SW 1271 (cell line): ENCODE results near the gene OPHN1.

ENCODE experiments used
- DNase-seq, 2 experiments: peaks; one replicate each; lab custom pipeline; 2025; lab: John Stamatoyannopoulos, UW

Gene OPHN1, protein sequence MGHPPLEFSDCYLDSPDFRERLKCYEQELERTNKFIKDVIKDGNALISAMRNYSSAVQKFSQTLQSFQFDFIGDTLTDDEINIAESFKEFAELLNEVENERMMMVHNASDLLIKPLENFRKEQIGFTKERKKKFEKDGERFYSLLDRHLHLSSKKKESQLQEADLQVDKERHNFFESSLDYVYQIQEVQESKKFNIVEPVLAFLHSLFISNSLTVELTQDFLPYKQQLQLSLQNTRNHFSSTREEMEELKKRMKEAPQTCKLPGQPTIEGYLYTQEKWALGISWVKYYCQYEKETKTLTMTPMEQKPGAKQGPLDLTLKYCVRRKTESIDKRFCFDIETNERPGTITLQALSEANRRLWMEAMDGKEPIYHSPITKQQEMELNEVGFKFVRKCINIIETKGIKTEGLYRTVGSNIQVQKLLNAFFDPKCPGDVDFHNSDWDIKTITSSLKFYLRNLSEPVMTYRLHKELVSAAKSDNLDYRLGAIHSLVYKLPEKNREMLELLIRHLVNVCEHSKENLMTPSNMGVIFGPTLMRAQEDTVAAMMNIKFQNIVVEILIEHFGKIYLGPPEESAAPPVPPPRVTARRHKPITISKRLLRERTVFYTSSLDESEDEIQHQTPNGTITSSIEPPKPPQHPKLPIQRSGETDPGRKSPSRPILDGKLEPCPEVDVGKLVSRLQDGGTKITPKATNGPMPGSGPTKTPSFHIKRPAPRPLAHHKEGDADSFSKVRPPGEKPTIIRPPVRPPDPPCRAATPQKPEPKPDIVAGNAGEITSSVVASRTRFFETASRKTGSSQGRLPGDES

DNA sequence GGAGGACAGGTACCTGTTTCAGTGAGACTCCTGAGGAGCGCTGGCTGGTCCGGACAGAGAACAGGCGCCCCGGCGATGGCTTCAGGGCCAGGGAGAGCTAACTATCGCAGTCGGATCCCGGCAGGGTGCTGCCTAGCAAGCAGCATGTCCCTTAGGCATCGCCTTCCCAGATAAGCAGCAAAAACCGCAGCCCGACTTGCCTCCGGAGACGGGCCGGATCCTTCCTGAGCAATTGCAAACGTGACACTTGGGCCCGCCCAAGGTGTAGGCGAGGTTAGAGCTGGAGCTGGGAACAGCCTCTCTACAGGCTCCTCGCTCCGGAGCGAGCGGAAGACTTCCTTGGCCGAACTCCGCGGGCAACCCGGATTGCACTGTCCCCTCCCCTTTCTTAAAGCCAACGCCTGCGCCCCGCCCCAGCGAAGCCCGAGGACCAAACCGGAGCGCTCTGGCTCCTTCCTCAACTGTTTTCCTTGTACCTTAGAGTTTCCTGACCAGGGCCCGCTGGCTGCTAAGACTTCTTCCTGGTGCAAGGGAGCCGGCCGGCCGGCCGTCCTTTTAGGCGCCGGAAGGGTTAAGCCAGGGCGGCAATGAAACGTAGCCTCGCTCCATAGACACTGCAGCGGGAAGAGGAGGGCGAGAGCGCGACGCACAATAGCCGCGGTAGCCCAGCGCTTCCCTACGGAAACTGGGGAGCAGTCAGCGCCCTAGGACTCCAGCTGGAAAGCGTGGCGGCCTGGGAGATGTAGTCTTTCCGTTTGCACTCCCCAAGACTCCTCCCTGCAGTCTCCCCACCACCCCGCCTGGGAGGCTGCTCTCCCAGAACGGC is at the start of gene OPHN1:
TSS of gene OPHN1 (minus strand) at position 341 of the 826 bp plus-strand sequence. CDS start 475 bp downstream, outside the sequence.
- peak; percentile 49 to 77 for DNase-seq

DNA sequence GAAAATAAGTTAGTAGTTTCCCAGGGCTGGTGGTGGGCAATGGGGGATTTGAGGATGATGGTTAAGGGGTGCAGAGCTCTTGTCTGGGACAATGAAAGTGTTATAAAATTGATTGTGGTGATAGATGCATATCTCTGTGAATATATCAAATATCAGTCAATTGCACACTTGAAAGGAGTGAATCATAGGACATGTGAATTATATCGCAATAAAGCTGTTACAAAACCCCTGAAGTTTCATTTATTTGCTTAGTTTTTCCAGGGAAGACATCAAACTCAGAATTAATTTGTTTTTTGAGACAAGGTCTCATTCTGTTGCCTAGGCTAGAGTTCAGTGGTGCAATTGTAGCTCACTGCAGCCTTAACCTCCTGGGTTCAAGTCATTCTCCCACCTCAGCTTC is 47.7 kb upstream of the OPHN1 start:
- no peak for DNase-seq

DNA sequence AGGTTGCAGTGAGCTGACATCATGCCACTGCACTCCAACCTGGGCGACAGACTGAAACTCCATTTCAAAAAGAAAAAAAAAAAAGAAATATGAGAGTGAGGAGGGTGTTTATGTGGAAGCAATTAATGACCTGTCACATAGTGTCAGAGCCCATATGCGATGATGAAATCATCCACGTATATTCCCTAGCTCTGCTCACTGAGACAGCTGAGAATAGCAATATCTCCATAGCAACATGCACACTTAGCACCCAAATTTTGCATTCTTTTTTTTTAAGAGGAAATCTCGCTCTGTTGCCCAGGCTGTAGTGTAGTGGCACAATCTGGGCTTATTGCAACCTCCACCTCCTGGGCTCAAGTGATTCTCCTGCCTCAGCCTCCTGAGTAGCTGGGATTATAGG is 31.5 kb upstream of the OPHN1 start:
- DNase-seq, result no peak

DNA sequence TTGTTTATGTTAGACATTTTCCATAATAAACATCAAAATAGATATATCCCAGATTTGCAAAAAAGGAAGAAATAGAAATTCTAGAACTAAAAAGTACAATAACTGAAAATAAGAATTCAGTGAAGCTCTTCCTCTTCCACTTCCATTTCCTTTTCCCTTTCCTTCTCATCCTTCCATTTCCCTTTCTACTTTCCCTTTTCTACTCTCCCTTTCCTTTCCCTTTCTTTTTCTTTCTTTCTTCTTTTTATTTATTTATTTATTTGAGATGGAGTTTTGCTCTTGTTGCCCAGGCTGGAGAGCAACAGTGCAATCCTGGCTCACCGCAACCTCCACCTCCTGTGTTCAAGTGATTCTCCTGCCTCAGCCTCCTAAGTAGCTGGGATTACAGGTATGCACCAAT is 30.6 kb upstream of the OPHN1 start:
- DNase-seq, result no peak

DNA sequence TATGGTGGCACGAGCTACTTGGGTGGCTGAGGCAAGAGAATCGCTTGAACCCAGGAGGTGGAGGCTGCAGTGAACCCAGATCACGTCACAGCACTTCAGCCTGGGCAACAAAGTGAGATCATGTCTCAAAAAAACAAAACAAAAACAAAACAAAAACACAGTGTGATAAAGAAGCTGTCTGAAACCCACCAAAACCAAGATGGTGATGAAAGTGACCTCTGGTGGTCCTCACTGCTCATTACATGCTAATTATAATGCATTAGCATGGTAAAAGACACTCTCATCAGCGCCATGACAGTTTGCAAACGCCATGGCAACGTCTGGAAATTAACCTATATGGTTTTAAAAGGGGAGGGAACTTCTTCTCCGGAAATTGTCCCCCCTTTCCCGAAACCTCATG is 29.4 kb upstream of the OPHN1 start:
- peak in 1 of 2 experiments; percentile 15 for DNase-seq

DNA sequence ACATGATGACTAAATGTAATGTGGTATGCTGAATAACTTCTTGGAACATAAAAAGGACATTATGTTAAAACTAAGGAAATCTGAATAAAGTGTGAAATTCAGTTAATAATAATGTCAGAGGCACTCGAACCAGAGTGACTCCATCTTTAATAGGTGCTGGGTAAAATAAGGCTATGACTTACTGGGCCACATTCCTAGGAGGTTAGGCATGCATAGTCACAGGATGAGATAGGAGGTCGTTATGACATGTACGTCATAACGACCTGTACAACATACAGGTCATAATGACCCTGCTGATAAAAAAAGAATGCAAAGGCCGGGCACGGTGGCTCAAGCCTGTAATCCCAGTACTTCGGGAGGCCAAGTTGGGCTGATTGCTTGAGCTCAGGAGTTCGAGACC is 28.9 kb upstream of the OPHN1 start:
- DNase-seq, result no peak

DNA sequence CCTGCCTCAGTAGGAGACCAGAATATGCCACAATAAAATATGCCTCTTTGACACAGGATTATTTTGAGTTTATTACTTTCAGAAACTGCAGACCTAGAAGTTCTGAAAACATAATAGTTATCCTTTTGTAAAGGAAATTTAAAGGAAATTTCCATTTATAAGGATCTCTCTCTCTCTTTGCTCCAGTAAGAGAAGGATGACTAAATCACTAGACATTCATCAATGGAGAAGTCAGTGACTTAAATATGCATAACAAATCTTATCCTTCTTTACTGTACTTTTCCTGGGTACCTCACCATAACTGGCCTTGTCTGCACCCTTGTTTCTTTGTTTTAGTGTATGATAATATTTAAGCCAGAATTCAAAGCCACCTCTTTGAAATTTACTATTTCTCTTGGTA is 28.3 kb upstream of the OPHN1 start:
- no peak for DNase-seq

DNA sequence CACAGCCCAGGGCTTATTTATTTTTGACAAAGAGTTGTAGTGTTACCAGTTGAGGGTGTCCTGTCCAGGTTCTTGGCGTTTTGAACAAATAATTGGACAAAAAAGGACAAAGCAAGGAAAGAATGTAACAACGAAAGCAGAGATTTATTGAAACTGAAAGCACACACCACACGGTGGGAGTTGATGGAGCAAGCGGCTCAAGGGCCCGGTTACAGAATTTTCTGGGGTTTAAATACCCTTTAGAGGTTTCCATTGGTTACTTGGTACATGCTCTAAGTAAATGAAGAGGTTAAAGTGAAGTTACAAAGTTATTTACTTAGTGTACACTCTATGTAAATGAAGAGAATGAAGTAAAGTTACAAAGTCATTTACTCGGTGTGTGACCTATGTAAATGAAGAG is 27.8 kb upstream of the OPHN1 start:
- no peak for DNase-seq

DNA sequence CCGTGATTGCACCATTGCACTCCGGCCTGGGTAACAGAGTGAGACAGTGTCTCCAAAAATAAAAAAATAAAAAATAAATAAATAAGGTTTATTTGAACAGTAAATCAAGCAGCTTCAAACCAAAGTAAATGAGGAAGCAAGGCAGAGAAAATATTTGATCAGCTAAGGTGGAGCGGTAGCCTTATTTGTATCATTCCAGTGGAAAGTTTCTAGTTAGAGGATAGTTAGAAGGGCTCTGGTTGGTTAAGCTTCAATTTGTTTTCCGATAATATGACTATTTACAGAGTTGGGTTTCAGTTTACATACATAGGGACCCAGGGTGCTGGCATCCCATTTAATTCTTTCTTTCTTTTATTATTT is 21.8 kb upstream of the OPHN1 start:
- DNase-seq, result no peak

DNA sequence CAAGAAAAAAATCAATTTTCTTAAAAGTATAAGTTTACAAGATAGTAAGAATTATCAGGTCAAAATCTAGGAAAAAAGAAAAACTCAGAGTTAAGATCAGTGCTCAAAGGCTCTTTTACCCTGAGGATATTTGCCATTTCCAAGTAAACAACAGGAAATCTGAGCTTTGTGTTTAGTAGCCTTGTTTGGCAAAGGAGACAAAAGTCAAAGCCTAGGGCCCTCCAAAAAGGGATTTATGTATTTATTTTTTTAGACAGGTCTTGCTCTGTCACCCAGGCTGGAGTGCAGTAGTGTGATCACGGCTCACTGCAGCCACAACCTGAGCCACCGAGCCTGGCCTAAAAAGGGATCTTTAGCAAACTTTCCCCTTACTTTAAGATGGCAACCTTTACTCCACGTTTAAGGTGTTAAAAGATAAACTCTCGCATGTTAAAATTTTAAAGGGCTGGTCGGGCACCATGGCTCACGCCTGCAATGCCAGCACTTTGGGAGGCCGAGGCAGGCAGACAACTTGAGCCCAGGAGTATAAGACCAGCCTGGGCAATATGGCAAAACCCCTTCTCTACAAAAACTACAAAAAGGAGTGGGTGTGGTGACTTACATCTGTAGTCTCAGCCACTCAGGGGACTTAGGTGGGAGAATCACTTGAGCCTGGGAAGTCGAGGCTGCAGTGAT is 21.3 kb upstream of the OPHN1 start:
- DNase-seq, result no peak

DNA sequence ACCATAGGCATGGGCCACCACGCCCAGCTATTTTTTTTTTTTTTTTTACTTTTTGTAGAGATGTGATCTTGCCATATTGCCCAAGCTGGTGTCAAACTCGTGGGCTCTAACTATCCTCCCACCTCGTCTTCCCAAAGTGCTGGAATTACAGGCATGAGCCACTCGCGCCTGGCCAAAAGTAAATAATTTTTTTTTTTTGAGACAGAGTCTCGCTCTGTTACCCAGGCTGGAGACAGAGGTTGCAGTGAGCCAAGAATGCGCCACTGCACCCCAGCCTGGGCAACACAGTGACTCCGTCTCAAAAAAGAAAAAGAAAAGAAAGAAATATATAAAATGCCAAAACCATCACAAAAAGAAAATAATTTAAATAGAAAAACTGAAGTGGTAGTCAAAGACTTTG is 18.4 kb upstream of the OPHN1 start:
- no peak for DNase-seq

DNA sequence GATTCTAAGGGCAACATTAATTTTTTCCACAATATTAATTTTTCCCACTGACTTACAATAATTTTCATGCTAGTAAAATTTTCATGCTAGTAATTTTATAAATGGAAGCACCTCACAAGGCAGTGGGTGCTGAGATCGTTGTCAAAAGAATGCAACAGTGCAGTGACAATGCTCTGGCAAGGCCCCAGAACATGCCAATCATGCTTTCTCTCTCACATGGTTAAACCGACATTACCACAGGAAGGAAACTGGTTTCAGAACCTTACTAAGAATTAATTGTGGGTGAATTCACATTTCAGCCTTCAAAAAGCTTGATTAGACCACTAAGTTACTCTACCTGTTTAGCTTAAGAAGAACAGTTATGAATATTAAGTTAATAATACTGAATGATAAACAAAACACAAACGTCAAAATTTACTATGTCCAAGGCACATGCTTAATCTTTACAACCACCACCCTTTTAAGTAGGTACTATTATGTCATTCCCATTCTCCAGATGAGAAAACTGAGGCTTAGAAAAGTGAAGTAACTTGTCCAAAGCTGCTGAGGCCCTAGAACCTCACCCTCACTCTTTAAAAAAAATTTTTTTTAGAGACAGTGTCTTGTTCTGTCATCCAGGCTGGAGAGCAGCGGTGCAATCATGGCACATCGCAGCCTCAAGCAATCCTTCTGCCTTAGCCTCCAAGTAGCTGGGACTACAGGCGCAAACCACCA is 10.0 kb upstream of the OPHN1 start:
- DNase-seq, result no peak

DNA sequence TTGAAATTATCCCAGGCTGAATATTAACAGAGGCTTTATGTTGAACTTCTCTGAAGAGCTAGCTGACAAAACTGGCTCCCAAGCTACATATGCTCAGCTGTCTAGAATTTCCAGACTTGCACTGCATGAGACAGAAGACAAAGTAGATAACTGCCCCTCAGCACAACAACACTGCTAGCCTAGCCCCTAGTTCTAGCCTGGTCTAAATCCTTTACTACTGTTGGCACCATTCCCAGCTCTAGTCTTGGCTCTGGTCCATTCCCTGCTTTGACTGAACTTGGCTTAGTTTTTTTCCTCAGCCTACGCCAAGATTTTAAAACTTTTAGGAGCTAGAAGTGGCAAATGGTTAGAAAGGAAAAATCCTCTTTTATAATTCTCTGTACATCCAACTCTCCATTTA is 7.6 kb upstream of the OPHN1 start:
- no peak for DNase-seq

DNA sequence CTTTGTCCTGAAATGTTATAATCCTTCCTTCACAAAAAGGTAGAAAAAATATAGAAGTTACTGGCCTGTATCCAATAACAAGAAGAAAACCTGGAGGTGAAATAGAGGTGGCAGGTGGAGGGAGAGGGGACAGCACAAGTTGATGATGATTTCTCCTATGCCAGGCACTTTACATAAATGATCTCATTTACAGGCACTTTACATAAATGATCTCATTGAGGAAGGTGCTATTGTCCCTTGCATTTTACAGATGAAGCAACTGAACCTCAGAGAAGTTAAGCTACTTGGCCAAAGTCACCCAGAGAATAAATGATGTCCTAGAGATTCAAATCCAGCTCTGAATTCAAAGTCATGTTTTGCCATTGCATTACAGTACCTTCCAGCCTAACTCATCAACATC is 7.1 kb upstream of the OPHN1 start:
- no peak for DNase-seq

DNA sequence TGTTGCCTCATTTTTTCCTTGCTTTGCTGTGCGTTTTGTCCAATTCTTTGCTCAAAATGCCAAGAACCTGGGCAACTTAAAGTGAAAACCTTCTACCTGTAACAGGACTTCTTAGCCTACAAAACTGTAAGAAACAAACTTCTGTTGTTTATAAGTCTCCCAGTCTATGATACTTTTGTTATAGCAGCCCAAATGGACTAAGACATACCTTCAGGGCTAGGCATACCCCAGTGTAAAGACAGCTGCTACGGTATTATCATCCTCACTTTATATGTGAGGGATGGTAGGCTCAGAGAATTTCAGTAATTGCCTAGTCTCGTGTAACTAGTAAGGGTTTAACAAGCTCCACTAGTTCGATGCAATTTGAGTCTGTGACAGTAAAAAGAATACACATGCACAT is 6.0 kb upstream of the OPHN1 start:
- no peak for DNase-seq

DNA sequence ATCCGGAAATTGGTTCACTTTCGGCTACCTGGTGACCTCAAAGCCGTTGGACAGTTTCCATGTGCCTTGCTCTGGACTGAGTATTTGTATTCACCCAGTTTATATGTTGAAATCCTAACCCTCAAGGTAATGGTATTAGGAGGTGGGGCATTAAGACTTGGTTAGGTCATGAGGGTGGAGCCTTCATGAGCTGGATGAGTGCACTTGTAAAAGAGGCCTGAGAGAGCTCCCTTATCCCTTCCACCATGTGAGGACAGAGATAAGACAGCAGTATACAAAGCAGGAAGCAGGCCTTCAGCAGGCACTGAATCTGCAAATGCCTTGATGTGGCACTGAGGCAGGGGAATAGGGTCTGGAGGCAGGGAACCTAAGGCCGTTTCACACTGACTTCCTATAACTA is 5.3 kb upstream of the OPHN1 start:
- no peak for DNase-seq

DNA sequence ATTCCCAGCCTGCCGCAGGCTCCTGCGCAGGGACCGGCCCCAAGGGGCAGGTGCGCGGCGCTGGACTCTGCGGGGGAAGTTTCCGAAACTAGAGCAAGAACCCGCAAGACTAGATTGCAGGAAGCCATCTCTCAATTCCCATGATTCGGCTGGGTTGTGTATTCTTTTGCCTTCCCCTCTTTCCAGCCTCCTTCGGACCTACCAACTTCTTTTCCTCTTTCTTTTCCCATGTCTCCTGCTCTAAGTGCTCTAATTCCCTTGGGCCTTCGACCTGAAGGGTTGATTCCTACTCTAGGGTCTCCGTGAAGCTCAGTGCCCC is 645 bp upstream of the OPHN1 start:
- no peak for DNase-seq

DNA sequence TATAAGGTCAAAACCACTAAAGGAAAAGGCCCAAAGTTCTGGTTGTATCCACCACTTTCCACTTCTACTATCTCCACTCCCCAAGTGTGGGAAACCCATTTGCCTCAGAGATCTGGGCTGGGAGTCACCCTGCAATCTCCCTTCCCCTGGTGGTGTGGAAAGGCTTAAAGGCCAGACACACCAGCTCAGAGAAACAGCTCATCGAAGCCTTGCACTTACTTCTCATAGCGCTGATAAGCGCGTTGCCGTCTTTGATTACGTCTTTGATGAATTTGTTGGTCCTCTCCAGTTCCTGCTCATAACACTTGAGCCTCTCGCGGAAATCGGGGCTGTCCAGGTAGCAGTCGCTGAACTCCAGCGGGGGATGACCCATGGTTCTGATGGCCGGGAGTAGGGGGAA is 647 bp downstream of the OPHN1 start:
- no peak for DNase-seq

DNA sequence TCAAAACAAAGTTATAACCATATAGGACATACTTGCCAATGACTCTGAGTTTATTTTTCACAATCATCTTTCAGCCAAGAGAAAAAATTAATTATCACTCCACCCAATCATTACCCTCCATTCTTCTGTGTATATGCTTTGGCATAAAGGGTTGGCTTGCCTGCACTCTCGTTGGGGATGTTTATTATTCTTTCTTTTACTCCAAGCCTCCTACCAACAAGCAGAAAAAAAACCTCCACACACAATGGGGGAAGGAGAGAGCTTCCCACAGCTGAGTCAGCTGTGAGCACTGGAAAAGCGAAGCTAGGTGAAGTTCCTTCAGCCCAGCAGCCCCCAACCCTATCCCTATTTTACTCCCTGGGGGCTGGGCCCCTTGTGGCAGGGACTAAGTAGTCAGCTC is 1.5 kb downstream of the OPHN1 start:
- no peak for DNase-seq

DNA sequence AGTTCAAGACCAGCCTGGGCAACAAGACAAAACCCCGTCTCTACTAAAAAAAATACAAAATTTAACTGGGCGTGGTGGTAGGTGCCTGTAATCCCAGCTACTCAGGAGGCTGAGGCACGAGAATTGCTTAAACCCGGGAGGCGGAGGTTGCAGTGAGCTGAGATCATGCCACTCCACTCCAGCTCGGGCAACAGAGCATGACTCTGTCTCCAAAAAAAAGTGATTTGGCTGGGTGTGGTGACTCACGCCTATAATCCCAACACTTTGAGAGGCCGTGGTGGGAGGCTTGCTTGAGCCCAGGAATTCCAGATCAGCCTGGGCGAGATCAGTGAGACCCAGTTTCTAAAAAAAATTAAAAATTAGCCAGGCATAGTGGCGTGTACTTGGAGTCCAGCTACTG is 4.1 kb downstream of the OPHN1 start:
- DNase-seq, result no peak

DNA sequence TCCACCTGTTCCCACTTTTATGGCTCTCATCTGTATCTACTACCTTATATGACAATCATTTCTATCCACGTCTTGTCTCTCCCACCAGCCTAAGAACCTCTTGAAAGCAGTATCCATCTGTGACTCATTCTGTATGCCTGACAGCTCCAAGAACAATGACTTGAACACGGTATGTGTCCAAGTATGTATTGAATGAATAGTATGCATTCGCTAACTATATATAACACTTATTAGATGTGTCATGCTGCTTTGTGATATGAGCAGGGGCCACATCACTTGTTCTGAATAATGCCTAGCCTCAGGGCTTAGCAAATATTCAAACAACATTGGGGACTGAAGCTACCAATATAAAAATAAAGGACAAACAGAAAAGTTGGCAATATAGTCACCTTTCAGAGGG is 4.9 kb downstream of the OPHN1 start:
- peak in 1 of 2 experiments; percentile 34 for DNase-seq

DNA sequence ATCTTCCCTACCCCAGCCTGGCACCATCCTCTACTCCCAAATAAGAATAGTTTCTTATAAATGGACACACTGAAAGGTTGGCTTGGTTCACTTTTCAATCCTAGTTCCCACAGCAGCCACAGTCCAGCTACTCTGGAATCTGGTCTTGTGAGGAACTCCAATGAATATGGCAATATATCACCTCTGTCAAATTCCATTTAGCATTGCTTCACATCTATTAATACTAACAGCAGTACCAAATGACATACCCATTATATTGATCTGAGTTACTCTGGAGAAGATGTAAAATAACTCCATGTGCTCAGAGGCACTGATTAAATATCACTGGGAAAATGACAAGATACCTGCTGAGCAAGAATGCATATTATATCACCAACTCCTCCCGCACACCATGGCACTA is 8.6 kb downstream of the OPHN1 start:
- no peak for DNase-seq
